Stimulated activated naive CD8-positive, alpha-beta T cell treated with anti-CD3 and anti-CD28 coated beads, Interleukin-15, amount 100 ng/mL, for 72 hours (primary cell): ENCODE measurements around the gene TMEM273.

Experiments
- ATAC-seq: fragments of 150-1000 bp; cut with Tn5 transposase; 2 replicates; pipeline ENCODE4 v1.10.0; 2021; ENCODE audit warnings: mild to moderate bottlenecking, moderate library complexity
- DNase-seq, 2 donors: peaks; one replicate each; pipeline ENCODE4 v3.0.0; 2021 to 2022
- H3K27ac Mint-ChIP-seq, 2 donors: one replicate each; pipeline ENCODE4 v1.8.0; 2022; ENCODE audit warnings: mild to moderate bottlenecking in 2 of 2, mixed read lengths in 2 of 2, moderate library complexity in 2 of 2
- H3K27me3 Mint-ChIP-seq: one replicate; pipeline ENCODE4 v1.8.0; 2022; ENCODE audit warnings: mixed read lengths
- H3K4me1 Mint-ChIP-seq: one replicate; pipeline ENCODE4 v1.8.0; 2022; ENCODE audit warnings: mild to moderate bottlenecking, mixed read lengths
- H3K4me3 Mint-ChIP-seq, 2 donors: one replicate each; pipeline ENCODE4 v1.8.0; 2022; ENCODE audit warnings: mild to moderate bottlenecking in 2 of 2, mixed read lengths in 2 of 2, moderate library complexity in 1 of 2
- H3K9me3 Mint-ChIP-seq, 2 donors: one replicate each; pipeline ENCODE4 v1.8.0; 2022; ENCODE audit warnings: mixed read lengths in 2 of 2

Gene TMEM273

GRCh38 chr10:49151481-49151880 lies 36.7 kb downstream of the TMEM273 start:
- Mint-ChIP-seq H3K27me3 (peaks cover 30% of the 10 kb centered on the region), H3K9me3 (peaks cover 12 to 14% of the 10 kb centered on the region in 2 donors), H3K4me3 (no peak overlapping the region), H3K27ac (no peak overlapping the region), H3K4me1 (peaks cover 1% of the 10 kb centered on the region)
- DNase-seq, result no peak
- no peak for ATAC-seq

- DNase-seq, result no peak
- Mint-ChIP-seq H3K4me1 (no peaks in the 10 kb centered on the region), H3K4me3 (no peak overlapping the region), H3K27me3 (peaks cover 26% of the 10 kb centered on the region), H3K27ac (no peak overlapping the region), H3K9me3 (peaks cover 12 to 14% of the 10 kb centered on the region in 2 donors)
- ATAC-seq, result no peak
These were observed 37.2 kb downstream of the TMEM273 start for GRCh38 chr10:49151025-49151445.

- no peak overlapping the region for H3K27ac Mint-ChIP-seq
- H3K4me1 Mint-ChIP-seq, result no peaks in the 10 kb centered on the region
- H3K4me3 Mint-ChIP-seq, result no peak overlapping the region
- H3K27me3 Mint-ChIP-seq, result peaks cover 23% of the 10 kb centered on the region
- H3K9me3 Mint-ChIP-seq, result peaks cover 12 to 14% of the 10 kb centered on the region in 2 donors
- ATAC-seq (no peak), DNase-seq (no peak)
These were observed 37.8 kb downstream of the TMEM273 start for GRCh38 chr10:49150426-49150825.

- Mint-ChIP-seq H3K27me3 (peaks cover 23% of the 10 kb centered on the region), H3K4me1 (no peaks in the 10 kb centered on the region), H3K9me3 (peaks cover 12 to 14% of the 10 kb centered on the region in 2 donors), H3K4me3 (no peak overlapping the region), H3K27ac (no peak overlapping the region)
- DNase-seq, result no peak
- no peak for ATAC-seq
These were observed 38.3 kb downstream of the TMEM273 start for GRCh38 chr10:49149881-49150280.

GRCh38 chr10:49144058-49144720 lies 44.0 kb downstream of the TMEM273 start:
- Mint-ChIP-seq H3K4me3 (no peak overlapping the region), H3K27me3 (no peaks in the 10 kb centered on the region), H3K9me3 (peaks cover 12 to 14% of the 10 kb centered on the region in 2 donors), H3K4me1 (no peaks in the 10 kb centered on the region), H3K27ac (no peak overlapping the region)
- ATAC-seq, result no peak
- no peak for DNase-seq

GRCh38 chr10:49143249-49143648 lies 44.9 kb downstream of the TMEM273 start:
- H3K9me3 Mint-ChIP-seq, result peaks cover 10 to 11% of the 10 kb centered on the region in 2 donors
- no peak overlapping the region for H3K4me3 Mint-ChIP-seq
- no peak for DNase-seq
- ATAC-seq, result no peak
- no peaks in the 10 kb centered on the region for H3K4me1 Mint-ChIP-seq
- H3K27me3 Mint-ChIP-seq, result no peaks in the 10 kb centered on the region
- H3K27ac Mint-ChIP-seq, result no peak overlapping the region

GRCh38 chr10:49141541-49142332 lies 46.5 kb downstream of the TMEM273 start:
- DNase-seq (no peak), ATAC-seq (no peak)
- Mint-ChIP-seq H3K27me3 (no peaks in the 10 kb centered on the region), H3K4me3 (no peak overlapping the region), H3K27ac (no peak overlapping the region), H3K4me1 (no peaks in the 10 kb centered on the region), H3K9me3 (peaks cover 0 to 3% of the 10 kb centered on the region in 2 donors)

- H3K9me3 Mint-ChIP-seq, result peaks cover 0 to 5% of the 10 kb centered on the region in 2 donors
- H3K27ac Mint-ChIP-seq, result no peak overlapping the region
- DNase-seq, result no peak
- no peaks in the 10 kb centered on the region for H3K4me1 Mint-ChIP-seq
- H3K4me3 Mint-ChIP-seq, result no peak overlapping the region
- peaks cover 5% of the 10 kb centered on the region for H3K27me3 Mint-ChIP-seq
- ATAC-seq, result no peak
These were observed 47.6 kb downstream of the TMEM273 start for GRCh38 chr10:49140304-49141177.

GRCh38 chr10:49139846-49140195 lies 48.4 kb downstream of the TMEM273 start:
- peak; percentile 20 for ATAC-seq
- DNase-seq, result no peak
- peaks cover 12% of the 10 kb centered on the region for H3K27me3 Mint-ChIP-seq
- H3K9me3 Mint-ChIP-seq, result peaks cover 0 to 5% of the 10 kb centered on the region in 2 donors
- H3K4me1 Mint-ChIP-seq, result no peaks in the 10 kb centered on the region
- H3K4me3 Mint-ChIP-seq, result no peak overlapping the region
- no peak overlapping the region for H3K27ac Mint-ChIP-seq

- no peak overlapping the region for H3K4me3 Mint-ChIP-seq
- H3K9me3 Mint-ChIP-seq, result peaks cover 0 to 5% of the 10 kb centered on the region in 2 donors
- no peaks in the 10 kb centered on the region for H3K4me1 Mint-ChIP-seq
- H3K27ac Mint-ChIP-seq, result no peak overlapping the region
- H3K27me3 Mint-ChIP-seq, result peaks cover 17% of the 10 kb centered on the region
- peak; percentile 18 for ATAC-seq
- no peak for DNase-seq
These were observed 49.0 kb downstream of the TMEM273 start for GRCh38 chr10:49139028-49139845.

GRCh38 chr10:49138361-49138891 lies 49.8 kb downstream of the TMEM273 start:
- Mint-ChIP-seq H3K27ac (peak overlapping the region in 1 of 2 donors; percentile 45), H3K4me1 (no peaks in the 10 kb centered on the region), H3K4me3 (no peak overlapping the region), H3K9me3 (peaks cover 0 to 5% of the 10 kb centered on the region in 2 donors), H3K27me3 (peaks cover 25% of the 10 kb centered on the region)
- DNase-seq (no peak), ATAC-seq (no peak)

GRCh38 chr10:49136525-49136924 lies 51.7 kb downstream of the TMEM273 start:
- peaks cover 25% of the 10 kb centered on the region for H3K27me3 Mint-ChIP-seq
- no peak for ATAC-seq
- H3K27ac Mint-ChIP-seq, result no peak overlapping the region
- no peaks in the 10 kb centered on the region for H3K4me1 Mint-ChIP-seq
- peaks cover 0 to 5% of the 10 kb centered on the region in 2 donors for H3K9me3 Mint-ChIP-seq
- DNase-seq, result no peak
- H3K4me3 Mint-ChIP-seq, result no peak overlapping the region

- H3K9me3 Mint-ChIP-seq, result peaks cover 0 to 5% of the 10 kb centered on the region in 2 donors
- H3K4me1 Mint-ChIP-seq, result no peaks in the 10 kb centered on the region
- H3K4me3 Mint-ChIP-seq, result no peak overlapping the region
- ATAC-seq (no peak), DNase-seq (no peak)
- peaks cover 25% of the 10 kb centered on the region for H3K27me3 Mint-ChIP-seq
- no peak overlapping the region for H3K27ac Mint-ChIP-seq
These were observed 52.4 kb downstream of the TMEM273 start for GRCh38 chr10:49135575-49136313.

- ATAC-seq (no peak), DNase-seq (no peak)
- Mint-ChIP-seq H3K27me3 (peaks cover 31% of the 10 kb centered on the region), H3K4me1 (no peaks in the 10 kb centered on the region), H3K9me3 (peaks cover 2 to 5% of the 10 kb centered on the region in 2 donors), H3K4me3 (no peak overlapping the region), H3K27ac (no peak overlapping the region)
These were observed 53.9 kb downstream of the TMEM273 start for GRCh38 chr10:49134327-49134726.
